UCSD-AML1 (cell line): ENCODE results near the gene MMD2.
"Not testable (repeated sequence)": the region's sequence is repeated elsewhere in the genome, so short reads cannot be mapped to it uniquely, and the experiment has no call there.

Source experiments
- DNase-seq: peaks from one replicate; lab custom pipeline; 2025; ENCODE audit not compliant: unreplicated experiment; lab: John Stamatoyannopoulos, UW

MMD2 gene

DNA sequence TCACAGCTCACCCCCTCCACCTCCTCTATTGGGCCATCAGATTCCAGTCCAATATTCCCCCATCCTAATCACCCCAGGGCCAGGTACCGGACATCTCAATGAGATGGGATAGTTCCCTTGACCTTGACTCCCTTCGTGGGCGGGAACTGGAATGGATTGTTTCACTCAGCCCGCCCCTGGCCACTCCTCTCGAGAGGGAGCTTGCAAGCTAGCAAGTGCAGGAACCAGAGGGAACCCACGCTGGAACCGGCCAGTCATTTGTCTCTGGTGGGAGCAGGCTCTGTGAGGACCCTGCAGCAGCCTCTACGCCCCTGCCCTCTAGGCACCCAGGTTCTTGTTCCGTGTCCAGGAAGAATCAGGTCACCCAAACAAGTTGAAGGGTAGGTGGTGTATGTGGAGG lies 64.5 kb downstream of the MMD2 start:
- DNase-seq = no peak

DNA sequence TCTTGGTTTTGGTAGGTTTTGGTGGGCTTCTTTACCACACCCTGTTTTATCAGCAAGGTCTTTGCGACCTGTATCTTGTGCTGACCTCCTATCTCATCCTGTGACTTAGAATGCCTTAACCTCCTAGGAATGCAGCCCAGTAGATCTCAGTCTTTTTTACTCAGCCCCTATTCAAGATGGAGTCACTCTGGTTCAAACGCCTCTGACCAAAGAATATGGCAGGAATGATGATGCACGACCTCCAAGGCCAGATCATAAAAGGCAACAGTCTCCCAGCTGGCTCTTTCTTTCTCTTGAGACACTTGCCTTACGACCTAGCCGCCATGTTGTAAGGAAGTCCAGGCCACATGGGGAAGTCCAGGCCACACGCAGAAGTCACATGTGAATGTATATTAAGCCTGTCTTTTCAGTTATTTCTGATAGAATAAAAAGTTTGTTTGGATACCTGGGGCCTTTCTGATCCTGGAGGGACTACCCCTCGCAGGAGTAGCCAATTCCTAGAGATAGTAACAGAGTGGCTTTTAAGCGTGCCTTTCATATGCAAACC lies 65.0 kb downstream of the MMD2 start:
- DNase-seq = no peak

DNA sequence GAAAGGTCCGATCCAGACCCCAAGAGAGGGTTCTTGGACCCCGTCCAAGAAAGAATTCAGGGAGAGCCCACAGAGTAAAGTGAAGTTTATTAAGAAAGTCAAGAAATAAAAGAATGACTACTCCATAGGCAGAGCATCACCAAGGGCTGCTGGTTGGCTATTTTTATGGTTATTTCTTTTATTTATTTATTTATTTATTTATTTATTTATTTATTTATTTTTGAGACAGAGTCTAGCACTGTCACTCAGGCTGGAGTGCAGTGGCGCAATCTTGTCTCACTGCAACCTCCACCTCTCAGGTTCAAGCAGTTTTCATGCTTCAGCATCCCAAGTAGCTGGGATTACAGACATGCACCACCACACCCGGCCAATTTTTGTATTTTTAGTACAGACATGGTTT lies 65.8 kb downstream of the MMD2 start:
- not testable (repeated sequence) for DNase-seq

DNA sequence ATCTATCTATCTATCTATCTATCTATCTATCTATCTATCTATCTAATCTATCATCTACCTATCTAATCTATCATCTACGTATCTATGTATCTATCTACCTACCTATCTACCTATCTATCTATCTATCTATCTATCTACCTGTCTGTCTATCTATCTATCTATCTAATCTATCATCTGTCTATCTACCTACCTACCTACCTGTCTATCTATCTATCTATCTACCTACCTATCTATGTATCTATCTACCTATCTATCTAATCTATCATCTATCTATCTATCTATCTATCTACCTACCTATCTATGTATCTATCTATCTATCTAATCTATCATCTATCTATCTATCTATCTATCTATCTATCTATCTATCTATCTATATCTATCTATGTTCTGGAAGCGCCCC lies 67.5 kb downstream of the MMD2 start:
- not testable (repeated sequence) for DNase-seq

DNA sequence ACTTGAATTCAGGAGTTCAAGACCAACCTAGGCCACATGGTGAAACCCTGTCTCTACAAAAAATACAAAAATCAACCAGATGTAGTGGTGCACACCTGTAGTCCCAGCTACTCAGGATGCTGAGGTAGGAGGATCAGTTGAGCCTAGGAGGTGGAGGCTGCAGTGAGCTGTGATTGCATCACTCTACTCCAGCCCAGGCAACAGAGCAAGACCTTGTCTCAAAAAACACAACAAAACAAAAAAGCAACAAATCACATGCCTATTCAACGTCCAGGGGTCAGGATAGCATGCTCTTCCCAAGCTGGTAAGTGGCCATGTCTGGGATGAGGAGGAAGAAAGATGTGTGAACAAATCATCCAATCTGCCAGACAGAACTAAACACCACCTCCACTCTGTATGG lies 69.3 kb downstream of the MMD2 start:
- no peak for DNase-seq

GRCh38 chr7:4888161-4888560 lies 70.8 kb downstream of the MMD2 start:
- DNase-seq = no peak

DNA sequence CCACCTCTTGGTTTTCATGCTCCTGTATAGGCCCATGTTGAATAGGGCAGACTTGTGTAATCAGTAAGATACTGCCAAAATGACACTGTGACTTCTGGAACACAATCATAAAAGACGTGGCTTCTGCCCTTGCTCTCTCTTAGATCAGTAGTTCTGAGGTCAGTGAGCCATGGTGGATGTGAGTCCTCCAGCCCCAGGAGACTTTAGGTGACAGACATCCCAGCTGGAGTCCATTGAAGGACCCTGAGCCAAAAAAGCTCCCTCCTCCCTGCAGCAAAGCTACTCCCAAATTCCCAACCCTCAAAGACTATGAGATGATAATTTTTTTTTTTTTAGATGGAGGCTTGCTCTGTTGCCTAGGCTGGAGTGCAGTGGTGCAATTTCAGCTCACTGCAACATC lies 72.3 kb downstream of the MMD2 start:
- DNase-seq = no peak

DNA sequence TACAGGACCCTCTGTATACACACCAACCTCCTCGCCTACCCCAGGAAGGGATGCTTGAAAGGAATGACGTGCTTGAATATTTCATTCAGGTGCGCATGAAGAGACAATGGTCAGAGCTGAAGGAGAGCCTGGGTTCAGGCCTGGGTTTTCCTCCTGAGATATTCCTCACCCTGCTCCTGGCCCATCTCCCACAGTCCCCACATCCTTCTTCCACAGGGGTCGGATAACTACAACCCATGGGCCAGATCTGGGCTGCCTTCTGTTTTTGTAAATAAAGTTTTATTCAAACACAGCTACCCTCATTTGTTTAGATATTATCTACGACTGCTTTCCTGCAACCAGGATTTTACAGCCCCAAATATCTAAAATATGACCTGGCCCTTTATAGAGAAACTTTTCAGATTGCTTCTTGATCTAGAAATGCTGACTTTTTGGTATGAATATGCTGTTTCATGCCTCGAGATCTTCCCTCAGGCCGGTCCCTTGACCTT lies 73.6 kb downstream of the MMD2 start:
- no peak for DNase-seq

- no peak for DNase-seq
These were observed 74.8 kb downstream of the MMD2 start for GRCh38 chr7:4884164-4884563.

DNA sequence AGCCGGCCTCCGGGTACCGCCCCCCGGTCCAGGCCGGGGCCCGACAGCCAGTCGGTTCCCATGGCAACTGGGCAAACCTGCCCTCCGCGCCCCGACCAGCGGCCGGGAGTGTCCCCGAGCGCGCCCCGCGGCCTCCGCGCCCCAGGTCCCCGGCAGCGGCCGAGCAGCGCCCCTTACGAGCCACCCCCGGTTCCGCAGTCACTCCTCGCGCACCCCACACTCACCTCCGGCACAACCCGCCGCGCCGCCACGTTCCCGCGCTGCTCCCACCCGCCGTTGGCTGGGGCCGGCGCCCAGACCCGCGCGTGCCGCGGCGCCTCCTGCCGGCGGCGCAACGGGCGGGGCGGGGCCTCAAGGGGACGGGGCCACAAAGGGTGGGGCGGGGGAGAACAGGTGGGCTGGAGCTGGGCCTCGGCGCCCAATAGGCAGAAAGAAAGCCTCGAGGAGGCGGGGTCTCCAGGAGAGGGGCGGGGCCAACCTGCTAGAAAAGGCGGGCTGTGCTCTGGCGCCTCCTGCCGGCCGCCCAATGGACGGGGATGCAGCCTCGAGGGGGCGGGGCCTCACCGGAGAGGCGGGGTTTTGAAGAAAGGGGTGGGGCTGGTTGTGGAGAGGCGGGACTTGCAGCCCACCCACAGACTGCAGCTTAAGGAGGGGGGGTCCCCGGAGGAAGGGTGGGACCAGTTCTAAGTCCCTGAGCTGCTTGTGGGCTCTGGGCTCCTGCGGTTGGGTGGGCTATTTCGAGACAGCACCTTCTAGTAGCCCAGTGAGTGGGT lies 75.4 kb downstream of the MMD2 start, which contains the start of gene RADIL:
Gene RADIL (minus strand): TSS at position 345 of the 773 bp plus-strand sequence. CDS start 5,577 bp downstream, outside the sequence.
- DNase-seq = peak; percentile 83

- no peak for DNase-seq
These were observed 76.0 kb downstream of the MMD2 start for GRCh38 chr7:4883033-4883371.

- DNase-seq = no peak
These were observed 76.6 kb downstream of the MMD2 start for GRCh38 chr7:4882169-4883032.

- DNase-seq = no peak
These were observed 78.8 kb downstream of the MMD2 start for GRCh38 chr7:4880218-4880617.

DNA sequence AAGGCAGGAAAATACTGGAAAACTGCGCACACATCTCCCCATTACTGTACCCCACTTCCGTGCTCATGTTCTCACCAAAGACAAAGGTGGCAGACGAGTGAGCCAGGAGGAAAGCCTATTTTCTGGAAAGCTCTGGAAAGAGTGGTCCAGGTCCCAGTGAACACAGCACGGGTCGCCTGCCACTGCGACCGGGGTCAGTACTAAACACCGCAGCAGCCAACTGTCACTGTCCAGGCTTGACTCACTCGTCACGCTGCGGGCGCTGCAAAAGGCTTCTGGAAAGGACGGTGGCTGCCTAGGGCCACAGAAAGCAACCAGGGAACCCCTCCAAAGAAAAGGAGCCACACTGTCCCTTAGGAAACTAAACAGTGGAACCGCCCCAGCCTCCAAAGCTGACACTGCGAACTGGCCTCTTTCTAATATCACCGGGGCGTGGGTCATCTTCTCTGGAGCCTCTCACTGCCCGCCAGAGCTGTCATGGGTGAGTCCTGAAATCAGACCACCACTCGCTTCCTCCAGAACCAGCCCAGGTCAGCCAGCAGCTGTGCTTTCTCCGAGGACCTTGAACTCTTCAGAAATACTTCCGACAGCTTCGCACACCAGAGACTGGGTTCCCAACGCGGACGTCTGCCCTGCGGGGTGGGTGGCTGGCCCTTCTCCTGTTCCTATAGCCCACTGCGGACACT lies 79.4 kb downstream of the MMD2 start:
- no peak for DNase-seq

DNA sequence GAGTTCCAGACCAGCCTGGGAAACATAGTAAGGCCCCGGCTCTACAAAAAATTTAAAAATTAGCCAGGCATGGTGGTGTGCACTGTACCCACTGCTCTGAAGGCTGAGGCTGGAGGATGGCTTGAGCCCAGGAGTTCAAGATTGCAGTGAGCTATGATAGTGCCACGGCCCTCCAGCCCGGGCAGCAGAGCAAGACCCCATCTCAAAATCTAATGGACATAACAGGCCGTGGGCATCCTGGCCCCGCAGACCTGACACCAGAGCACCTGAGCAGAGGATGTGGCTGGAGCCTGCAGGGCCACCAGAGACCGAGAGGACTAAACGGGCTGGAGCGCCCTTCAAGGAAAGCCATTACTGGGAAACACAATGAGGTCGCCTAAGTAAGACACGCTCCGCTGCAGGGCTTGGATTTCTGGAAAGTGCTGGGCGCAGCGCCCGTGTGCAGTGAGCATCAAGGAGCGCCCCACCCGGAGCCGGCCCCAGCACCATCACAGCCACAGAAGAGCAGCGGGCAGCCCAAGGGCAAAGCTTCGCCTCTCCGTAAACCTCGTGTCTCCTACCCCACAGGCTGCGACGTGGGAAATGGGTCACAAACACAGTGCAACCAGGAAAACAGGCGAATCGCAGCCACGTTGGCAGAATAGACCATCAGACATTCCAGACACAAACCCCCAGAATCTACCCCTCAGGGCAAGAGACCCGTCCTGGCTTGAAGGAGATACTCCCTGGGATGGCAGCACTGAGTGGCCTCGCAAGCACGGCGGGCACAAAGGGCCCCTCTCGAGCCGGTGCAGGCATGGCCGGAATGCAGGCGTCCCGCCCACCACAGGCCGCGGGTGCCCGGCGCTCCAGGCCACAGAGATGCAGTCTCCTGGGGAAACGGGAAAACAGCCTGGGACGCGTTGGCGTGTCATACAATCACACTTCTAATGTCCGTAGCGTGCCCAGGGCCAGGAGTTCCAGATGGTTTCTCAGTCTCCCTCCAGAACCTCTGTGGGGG lies 80.4 kb downstream of the MMD2 start:
- DNase-seq = no peak

DNA sequence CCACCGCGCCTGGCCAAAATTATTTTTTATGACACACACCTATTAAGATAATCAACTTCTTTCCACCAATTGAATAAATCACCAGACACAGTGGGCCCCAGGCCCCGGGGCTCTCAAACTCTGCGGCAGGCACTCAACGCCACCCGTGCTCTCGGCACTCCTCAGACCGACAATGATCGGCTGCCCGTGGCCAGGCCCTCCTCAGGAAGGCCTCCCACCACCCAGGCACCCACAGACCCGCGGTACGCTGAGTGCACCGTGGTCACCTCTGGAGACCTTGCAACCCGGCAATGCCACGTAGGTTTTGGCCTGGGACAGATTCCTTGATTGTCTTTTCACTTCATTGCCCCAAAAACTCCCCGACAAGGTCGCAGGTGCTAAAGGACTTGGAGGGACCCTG lies 82.4 kb downstream of the MMD2 start:
- no peak for DNase-seq

DNA sequence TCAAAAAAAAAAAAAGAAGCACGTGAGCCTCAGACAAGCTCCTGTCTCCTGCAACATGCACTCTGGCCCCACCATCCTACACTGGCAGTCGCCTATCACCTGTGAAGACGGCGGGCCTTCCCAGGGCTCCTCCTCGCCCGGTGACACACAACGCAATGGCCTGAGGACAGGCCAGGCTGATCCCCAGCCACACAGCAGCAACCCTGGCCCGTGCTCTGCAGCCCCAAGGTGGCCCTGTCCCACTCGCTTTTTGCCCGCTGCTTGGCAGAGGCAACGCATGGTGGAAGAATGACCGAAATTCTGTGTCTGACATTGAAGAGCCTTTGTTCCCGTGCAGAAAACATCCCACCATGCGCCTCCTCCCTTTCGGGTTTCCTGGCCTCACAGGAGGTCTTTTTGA lies 83.6 kb downstream of the MMD2 start:
- no peak for DNase-seq

- DNase-seq = no peak
These were observed 85.7 kb downstream of the MMD2 start for GRCh38 chr7:4873071-4873944.
